ENCODE measurements around the gene COL25A1.
"Not testable (repeated sequence)": the region's sequence is repeated elsewhere in the genome, so short reads cannot be mapped to it uniquely, and the experiment has no call there.

Gene COL25A1

GRCh38 chr4:108906866-108907367, 395.5 kb downstream of the COL25A1 start:
- no peak for DNase-seq (ENCODE audit: low read depth)

- DNase-seq (ENCODE audit: low read depth) = no peak
These were observed 396.5 kb downstream of the COL25A1 start for GRCh38 chr4:108906006-108906405.

GRCh38 chr4:108903464-108904221, 398.8 kb downstream of the COL25A1 start:
- no peak for DNase-seq (ENCODE audit: low read depth)

GRCh38 chr4:108902769-108903168, 399.7 kb downstream of the COL25A1 start:
- no peak for DNase-seq (ENCODE audit: low read depth)

- DNase-seq (ENCODE audit: low read depth) = no peak
These were observed 401.2 kb downstream of the COL25A1 start for GRCh38 chr4:108901291-108901690.

GRCh38 chr4:108900018-108900580, 402.4 kb downstream of the COL25A1 start:
- no peak for DNase-seq (ENCODE audit: low read depth)

- no peak for DNase-seq (ENCODE audit: low read depth)
These were observed 409.0 kb downstream of the COL25A1 start for GRCh38 chr4:108893468-108893867.

GRCh38 chr4:108891896-108892590, 410.4 kb downstream of the COL25A1 start:
- DNase-seq (ENCODE audit: low read depth) = no peak

GRCh38 chr4:108890484-108890881, 412.0 kb downstream of the COL25A1 start:
- no peak for DNase-seq (ENCODE audit: low read depth)

GRCh38 chr4:108889696-108890483, 412.6 kb downstream of the COL25A1 start:
- no peak for DNase-seq (ENCODE audit: low read depth)

GRCh38 chr4:108888769-108889168, 413.7 kb downstream of the COL25A1 start:
- DNase-seq (ENCODE audit: low read depth) = no peak

GRCh38 chr4:108887034-108887433, 415.4 kb downstream of the COL25A1 start:
- no peak for DNase-seq (ENCODE audit: low read depth)

GRCh38 chr4:108885211-108885610, 417.2 kb downstream of the COL25A1 start:
- DNase-seq (ENCODE audit: low read depth) = peak; percentile 2

GRCh38 chr4:108884596-108884995, 417.9 kb downstream of the COL25A1 start:
- no peak for DNase-seq (ENCODE audit: low read depth)

GRCh38 chr4:108881986-108882385, 420.5 kb downstream of the COL25A1 start:
- DNase-seq (ENCODE audit: low read depth) = no peak

- DNase-seq (ENCODE audit: low read depth) = peak; percentile 34
These were observed 421.3 kb downstream of the COL25A1 start for GRCh38 chr4:108881190-108881589.

GRCh38 chr4:108878806-108879205, 423.7 kb downstream of the COL25A1 start:
- no peak for DNase-seq (ENCODE audit: low read depth)

GRCh38 chr4:108877821-108878220, 424.6 kb downstream of the COL25A1 start:
- peak; percentile 10 for DNase-seq (ENCODE audit: low read depth)

- DNase-seq (ENCODE audit: low read depth) = no peak
These were observed 427.7 kb downstream of the COL25A1 start for GRCh38 chr4:108874806-108875205.

GRCh38 chr4:108869970-108870369, 432.5 kb downstream of the COL25A1 start:
- DNase-seq (ENCODE audit: low read depth) = not testable (repeated sequence)

GRCh38 chr4:108868606-108869227, 433.7 kb downstream of the COL25A1 start:
- DNase-seq (ENCODE audit: low read depth) = no peak

GRCh38 chr4:108867476-108867875, 435.0 kb downstream of the COL25A1 start:
- DNase-seq (ENCODE audit: low read depth) = no peak
